HG03095 (cell line): ENCODE data around the gene COQ8B.
"Not testable (repeated sequence)": the region's sequence is repeated elsewhere in the genome, so short reads cannot be mapped to it uniquely, and the experiment has no call there.

Experiments used
- ATAC-seq: cut with Tn5 transposase; IDR thresholded peaks from one replicate; pipeline ENCODE4 v1.9.1; 2021; ENCODE audit warnings: moderate library complexity; ENCODE audit not compliant: unreplicated experiment

COQ8B gene

DNA sequence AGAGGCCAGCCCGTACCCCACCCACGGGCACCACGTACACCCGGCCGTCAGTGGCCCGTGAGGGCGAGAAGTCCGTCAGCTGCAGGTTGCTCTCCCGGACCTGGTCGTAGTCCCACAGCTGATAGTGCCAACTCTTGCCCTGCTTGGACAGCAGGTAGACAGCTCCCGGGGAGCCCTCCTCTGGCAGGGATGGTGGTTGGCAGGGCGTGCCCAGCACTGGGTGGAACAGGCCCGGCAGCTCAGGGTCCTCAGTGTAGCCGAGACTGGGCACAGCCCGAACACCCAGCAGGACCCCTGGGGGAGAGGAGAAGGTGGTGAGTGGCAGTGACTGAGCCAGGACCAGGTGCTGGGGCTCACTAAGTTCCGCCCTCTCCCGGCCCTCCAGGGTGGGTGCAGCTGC, 25.8 kb upstream of the COQ8B start:
- ATAC-seq, result no peak

DNA sequence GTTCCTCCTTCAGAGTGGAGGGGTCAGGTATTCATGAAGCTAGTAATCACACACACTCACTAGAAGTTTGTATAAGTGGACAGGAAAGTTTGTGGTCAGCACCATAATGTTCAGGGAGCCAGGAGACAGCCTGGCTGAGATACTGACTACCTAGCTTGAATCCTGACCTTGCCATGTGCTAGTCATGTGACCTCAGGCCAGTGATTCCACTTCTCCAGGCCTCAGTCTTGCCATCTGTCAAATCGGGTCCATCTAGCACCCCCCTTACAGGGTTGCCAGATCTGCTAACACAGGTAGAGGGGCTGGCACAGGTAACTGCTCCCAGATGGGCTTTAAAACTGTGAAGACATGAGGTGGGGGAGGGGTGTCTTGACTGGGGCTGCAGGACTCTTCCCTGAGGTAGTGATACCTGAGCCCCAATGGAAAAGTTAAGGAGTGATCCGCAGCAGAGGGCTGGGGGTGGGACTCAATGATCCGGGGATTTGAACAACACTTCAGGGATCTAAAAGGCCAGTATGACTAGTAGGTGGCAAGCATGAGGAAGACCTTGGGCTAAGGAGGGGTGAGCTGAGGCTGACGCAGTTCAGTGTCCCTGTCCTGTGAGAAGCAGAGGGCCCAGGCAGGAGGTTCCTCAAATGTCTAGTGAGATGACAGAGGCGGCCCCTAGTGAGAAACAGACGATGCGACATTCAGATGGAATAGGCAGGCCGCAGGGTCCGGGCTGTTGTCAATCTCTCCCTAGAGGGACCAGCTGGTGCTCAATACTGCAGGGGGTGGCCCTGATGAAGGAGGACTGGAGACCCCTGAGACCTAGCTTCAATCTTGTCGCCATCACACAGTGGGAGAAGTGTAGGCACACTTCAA, 25.1 kb upstream of the COQ8B start:
- no peak for ATAC-seq

DNA sequence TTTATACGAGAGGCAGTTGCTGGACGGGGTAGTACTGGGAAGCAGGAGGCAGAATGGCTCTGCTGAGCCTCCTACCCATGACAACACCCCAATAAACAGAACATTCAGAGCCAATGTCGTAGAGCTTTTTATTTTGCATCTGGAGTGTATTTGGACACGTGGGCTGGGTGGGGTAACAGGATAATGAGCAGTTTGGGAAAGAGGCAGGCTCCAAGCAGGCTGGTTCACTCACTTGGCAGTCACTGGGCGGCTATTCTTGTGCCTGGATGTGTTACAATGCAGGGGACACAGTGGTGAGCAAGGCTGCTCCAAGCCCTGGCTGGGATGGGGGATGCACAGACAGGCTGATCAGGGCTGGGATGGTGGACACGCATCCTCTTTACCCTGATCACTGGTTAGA, 24.1 kb upstream of the COQ8B start:
- ATAC-seq, result no peak

DNA sequence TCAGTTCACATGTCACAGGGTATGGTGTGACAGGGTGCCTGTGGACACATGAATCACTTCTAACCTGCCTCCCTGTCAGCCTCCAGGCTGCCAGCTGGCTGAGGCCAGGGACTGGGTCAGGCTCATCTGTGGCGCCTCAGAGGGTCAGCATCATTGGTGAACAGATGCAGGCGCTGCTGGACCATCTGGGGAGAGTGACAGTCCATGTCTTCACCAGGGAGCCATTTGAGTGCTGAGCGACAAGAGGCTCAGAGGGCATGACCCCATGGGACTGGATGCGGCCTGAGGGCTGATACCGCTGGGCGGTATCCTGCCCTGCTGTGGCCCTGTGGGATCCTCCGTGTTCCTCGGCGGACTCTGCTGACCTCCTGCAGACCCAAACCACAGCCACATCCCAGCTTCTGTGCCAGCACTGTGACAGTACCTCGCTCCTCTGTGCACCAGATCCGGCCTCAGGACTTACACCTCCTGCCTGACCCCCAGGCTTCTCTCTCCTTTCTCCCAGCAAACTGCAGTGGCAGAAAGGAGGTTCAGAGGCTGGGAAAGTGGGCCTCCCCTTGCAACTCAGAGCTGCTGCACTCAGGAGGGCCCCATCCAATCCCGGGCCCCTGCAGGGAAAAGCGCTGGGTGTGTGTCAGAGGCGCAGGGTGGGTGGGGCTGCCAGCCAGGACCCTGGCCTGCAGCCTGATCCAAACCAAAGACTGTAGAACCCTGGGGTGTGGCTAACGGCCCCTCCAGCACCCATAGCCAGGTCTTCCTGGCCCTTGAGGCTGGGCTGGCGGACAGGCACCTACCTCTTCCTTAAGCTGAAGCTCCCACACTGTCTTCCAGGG, 23.4 kb upstream of the COQ8B start:
- ATAC-seq, result no peak

DNA sequence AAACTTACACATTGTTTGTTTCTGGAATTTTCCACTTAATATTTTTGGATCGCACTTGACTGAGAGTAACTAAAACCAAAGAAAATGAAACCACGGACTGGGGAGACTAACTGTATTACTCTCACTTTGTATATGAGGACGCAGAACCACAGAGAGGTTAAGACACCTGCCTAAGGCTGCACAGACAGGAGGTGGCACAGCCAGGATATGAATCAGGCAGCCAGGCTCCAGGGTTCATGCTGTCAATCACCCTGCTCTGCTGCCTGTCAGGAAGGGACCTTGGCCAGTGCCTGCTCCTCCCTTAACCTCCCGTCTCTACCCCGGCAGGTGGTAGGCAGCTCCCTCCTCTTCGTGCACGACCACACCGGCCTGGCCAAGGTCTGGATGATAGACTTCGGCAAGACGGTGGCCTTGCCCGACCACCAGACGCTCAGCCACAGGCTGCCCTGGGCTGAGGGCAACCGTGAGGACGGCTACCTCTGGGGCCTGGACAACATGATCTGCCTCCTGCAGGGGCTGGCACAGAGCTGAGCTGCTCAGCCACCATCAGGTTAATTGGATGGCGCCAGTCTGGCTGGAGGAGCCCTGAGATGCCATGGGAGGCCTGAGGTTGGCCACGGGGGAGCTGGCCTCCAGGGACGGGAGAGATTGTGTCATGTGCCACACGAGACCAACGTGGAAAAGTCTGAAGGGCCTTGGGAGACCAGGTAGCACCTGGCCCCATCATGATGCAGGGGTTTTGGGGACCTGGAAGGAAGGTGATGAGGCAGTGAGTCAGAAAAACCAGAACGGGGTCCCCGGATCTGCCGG, 22.5 kb upstream of the COQ8B start:
- no peak for ATAC-seq

DNA sequence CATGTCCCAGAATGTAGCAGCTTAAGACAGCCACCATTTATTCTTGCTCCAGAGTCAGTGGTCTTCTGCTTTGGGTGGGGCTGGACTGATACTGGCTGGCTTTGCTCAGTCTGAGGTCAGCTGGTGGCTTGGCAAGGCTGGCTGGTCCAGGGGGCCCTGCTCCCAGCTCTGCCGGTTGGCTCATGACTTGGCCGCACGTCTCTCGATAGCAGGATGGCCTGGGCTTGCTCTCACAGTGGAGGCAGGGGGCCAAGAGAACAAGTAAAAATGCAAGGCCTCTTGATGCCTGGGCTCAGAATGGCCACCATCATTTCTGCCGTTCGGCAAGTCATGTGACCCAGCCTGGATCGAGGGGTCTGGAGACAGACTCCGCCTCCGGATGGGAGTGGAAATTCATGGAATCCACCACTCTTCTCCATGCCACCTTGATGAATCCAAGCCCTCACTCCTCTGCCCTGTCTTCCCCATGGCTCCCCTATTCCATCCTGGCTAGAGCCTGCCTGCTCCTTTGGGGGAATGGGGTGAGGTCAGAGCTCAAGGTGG, 20.5 kb upstream of the COQ8B start:
- no peak for ATAC-seq

DNA sequence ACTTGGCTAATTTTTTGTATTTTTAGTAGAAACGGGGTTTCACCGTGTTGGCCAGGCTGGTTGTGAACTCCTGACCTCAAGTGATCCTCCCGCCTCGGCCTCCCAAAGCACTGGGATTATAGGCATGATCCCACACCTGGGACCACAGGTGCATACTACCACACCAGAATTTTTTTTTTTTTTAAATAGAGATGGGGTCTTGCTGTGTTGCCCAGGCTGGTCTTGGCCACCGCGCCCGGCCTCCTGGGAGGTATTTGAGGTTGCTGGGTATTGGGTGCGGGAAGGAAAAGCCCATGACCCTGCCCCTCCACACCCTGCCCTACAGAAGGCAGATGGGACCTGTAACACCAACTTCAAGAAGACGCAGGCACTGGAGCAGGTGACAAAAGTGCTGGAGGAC, 20.0 kb upstream of the COQ8B start:
- no peak for ATAC-seq

DNA sequence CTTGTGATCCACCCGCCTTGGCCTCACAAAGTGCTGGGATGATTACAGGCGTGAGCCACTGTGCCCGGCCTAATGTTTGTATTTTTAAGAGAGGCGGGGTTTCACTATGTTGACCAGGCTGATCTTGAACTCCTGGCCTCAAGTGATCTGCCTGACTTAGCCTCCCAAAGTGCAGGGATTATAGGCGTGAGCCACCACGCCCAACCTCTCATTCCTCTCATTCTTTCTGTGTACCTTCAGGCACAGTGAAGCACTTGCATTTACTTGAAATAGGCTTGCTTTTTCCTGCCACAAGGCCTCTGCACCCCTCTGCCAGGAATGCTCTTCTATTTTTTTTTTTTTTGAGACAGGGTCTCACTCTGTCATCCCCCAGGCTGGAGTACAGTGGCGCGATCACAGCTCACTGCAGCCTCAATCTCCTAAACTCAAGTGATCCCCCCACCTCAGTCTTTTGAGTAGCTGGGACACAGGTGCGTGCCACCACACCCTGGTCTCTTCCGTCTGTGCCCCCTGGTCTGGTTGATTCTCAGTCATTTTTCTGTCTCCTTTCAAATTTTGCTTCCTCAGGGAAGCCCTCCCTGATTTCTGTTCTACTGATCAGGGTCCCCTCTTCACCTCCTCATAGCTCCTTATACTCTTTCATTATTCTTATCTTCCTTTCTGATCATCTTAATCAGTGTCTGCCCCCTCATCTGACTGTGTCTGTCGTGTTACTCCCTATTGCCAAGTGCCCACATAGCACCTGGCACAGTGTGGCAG, 18.5 kb upstream of the COQ8B start:
- no peak for ATAC-seq

DNA sequence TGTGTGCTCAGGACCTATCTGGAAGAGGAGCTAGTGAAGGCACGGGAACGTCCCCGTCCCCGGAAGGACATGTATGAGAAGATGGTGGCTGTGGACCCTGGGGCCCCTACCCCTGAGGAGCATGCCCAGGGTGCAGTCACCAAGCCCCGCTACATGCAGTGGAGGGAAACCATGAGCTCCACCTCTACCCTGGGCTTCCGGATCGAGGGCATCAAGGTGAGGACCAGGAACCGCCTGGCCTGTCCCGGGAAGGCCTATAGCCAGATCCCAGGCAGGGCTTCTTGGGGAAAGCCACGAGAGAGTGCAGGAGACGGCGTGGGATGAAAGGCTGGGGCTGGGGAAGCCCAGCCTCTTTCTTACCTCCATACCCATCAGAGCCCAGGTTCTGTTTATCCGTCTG, 16.5 kb upstream of the COQ8B start:
- no peak for ATAC-seq

DNA sequence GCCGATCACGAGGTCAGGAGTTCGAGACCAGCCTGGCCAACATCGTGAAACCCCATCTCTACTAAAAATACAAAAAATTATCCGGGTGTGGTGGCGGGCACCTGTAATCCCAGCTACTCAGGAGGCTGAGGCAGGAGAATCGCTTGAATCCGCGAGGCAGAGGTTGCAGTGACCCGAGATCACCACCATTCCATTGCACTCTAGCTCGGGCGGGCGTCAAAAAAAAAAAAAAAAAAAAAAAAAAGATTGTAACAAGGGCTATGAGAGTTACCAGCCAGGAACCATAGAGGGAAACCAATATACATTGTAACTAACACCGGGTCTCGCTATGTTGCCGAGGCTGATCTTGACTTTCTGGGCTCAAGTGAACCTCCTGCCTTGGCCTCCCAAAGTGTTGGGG, 15.6 kb upstream of the COQ8B start:
- not testable (repeated sequence) for ATAC-seq

DNA sequence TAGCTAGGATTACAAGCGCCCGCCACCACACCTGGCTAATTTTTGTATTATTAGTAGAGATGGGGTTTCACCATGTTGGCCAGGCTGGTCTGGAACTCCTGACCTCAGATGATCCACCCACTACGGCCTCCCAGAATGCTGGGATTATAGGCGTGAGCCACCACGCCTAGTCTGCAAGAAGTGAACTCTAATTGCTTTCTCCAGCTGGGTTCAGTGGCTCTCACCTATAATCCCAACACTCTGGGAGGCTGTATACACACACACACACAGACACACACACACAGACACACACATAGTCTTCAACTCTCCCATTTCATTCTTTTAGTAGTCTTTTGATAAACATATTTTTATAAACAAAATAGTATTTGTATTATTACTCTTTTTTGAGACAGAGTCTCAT, 13.4 kb upstream of the COQ8B start:
- ATAC-seq, result not testable (repeated sequence)

DNA sequence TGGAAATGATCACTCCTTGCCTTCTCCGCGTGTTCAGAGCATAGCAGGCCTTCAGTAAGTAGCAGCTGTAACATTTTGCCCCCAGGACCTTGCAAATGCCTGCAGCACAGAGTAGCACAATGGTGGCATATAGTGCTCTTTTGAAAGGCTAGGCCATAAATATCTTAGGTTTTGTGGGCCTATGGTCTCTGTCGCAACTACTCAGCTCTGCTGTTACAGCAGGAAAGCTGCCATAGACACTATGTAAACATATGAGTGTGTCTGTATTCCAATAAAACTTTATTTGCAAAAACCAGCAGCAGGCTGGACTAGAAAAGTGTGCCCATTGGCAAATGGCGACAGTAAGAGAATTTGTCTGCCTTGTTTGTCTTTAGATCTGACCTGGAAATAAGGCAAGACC, 9.6 kb upstream of the COQ8B start:
- ATAC-seq, result no peak

DNA sequence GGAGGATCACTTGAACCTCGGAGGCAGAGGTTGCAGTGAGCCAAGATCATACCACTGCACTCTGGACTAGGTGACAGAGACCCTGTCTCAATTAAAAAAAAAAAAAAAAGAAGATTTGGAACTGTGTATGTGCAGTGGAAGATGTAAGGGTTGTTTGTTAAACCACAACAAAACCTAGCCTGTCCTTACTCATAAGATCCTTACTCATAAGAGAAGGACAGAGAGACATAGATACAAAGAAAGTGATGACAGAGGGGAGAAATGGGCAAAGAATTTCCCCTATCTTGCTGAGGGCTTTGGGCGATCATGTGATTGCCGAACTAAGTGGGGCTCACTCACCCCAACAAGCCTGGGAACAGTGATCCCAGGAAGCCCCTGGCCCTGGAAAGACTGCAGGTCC, 8.2 kb upstream of the COQ8B start:
- ATAC-seq, result no peak

DNA sequence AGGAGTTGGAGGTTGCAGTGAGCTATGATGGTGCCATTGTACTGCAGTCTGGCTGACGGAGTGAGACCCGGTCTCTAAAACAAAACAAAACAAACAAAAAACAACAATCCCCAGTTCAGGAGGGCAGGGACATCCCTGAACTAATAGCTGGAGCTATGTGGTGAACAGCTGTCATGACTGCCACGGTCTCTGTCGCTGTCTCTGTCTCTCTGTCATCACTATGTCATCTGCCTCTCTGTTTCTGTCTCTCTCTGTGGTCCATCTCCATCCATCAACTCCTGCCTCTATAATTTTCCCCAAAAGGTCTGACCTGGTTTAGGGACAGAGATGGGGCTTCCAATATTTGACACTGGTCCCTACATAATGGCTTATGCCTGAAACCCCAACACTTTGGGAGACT, 7.6 kb upstream of the COQ8B start:
- no peak for ATAC-seq

DNA sequence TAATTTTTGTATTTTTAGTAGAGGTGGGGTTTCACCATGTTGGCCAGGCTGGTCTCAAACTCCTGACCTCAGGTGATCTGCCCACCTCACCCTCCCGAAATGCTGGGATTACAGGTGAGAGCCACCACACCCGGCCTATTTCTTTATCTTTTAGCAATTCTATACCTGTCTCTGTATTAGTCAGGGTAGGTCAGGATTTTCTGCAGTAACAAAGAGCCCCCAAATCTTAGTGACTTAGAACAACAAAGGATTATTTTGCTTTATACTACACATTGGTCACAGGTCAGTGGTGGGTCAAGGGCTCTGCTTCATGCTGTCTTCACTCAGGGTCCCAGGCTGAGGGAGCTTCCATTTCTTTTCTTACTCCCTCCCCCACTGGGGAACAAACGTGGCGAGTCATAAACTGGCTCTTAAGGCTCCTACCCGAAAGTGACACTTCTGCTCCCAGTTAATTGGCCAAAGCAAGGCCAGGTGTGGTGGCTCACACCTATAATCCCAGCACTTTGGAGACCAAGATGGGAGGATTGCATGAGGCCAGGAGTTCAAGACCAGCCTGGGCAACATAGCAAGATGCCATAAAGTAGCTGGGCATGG, 7.1 kb upstream of the COQ8B start:
- no peak for ATAC-seq

DNA sequence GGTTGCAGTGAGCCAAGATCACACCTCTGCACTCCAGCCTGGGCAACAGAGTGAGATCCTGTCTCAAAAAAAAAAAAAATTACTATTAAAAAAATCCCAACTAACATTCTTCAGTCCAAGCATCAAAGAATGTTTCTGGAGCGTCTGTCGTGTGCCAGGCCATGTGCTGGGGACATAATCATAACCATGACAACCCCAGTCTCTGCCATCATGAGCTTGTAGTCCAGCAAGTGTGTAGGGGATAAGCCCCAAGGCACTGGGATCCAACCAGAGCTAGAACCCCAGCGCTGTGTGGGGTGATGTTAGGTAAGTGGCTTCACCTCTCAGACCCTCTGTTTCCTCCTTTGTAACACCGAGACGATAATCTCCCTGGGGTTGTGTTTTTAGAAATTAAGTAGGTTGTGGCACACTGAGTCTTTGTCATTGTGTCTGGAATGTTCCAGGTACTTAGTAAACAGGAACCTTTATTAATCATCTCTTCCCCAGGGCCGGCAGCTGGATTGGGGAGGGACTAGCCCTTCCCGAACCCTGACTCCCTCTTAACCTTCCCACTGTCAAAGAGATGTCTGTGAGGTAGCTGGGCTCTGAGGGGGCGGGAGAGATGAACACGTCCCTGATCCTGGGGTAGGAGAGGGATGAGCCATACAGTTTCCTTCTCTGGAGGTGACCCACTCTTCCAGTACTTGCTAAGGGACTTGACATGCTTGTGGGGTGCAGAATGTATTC, 5.4 kb upstream of the COQ8B start:
- no peak for ATAC-seq

DNA sequence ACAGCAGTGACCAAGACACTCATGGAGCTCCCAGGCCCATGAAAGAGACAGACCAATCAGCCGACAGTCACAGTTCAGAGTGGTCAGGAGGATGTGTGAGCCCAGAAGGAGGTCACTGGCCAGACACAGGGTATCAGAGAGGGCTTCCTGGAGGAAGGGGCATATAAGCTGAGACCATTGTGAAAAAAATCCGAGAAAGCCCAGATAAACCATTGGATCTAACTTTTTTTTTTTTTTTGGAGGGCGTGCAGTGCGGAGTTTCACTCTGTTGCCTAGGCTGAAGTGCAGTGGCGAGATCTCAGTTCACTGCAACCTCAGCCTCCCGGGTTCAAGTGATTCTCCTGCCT, 4.4 kb upstream of the COQ8B start:
- no peak for ATAC-seq

DNA sequence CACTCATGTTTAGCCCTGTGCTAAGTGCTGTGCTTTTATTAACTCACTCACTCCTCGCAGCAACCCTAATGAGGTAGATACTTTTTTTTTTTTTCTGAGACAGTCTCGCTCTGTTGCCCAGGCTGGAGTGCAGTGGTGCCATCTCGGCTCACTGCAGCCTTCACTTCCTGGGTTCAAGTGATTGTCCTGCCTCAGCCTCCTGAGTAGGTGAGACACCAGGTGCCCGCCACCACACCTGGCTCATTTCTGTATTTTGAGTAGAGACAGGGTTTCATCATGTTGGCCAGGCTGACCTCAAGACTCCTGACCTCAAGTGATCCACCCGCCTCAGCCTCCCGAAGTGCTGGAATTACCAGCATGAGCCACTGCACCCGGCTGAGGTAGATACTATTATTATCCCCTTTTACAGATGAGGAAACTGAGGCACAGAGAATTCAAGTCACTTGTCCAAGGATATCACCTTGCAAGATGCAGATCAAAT, 2.8 kb upstream of the COQ8B start:
- no peak for ATAC-seq

DNA sequence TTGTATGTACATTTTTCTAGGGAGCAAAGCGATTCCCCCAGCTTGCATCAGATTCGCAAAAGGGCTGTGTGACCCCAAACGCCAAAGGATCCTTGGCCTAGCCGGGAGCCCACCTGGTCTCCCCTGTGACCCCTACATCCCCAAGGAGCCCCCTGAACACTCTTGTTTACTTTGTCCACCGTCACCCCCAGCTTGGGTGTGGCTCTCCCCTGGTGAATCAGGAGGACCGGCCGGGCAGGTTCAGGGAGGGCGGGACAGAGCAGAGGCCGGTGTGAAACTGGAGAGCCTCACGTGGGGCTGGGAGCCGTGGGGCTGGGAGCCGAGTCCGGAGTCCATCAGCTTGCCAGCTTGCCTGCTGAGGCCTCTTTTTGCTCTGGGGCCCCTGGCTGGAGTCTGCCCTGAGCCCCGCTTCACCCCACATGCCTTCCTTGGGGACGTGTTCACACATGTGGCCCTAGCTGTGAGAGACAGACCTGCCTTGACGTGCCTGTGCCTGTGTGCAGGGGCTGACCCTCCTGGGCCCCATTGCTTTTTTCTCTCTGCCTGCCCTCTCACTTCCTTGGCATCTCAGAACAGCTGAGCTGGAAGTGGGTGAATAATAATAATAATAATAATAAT, 2.2 kb upstream of the COQ8B start:
- no peak for ATAC-seq
